ENCODE data around the gene PLEKHA7.
A peak's percentile ranks its signal among the peaks of the same experiment; 100 is the strongest.
"Not testable (repeated sequence)": the region's sequence is repeated elsewhere in the genome, so short reads cannot be mapped to it uniquely, and the experiment has no call there.

The PLEKHA7 gene

GRCh38 chr11:16942342-16942741 lies 71.9 kb downstream of the PLEKHA7 start:
- no peak for DNase-seq (ENCODE audit: low spot score)

GRCh38 chr11:16941935-16942334 lies 72.3 kb downstream of the PLEKHA7 start:
- DNase-seq (ENCODE audit: low spot score) = no peak

GRCh38 chr11:16938061-16938460 lies 76.2 kb downstream of the PLEKHA7 start:
- DNase-seq (ENCODE audit: low spot score) = no peak

GRCh38 chr11:16936643-16937042 lies 77.6 kb downstream of the PLEKHA7 start:
- no peak for DNase-seq (ENCODE audit: low spot score)

- DNase-seq (ENCODE audit: low spot score) = peak; percentile 15
Observed at GRCh38 chr11:16935518-16936302, 78.5 kb downstream of the PLEKHA7 start.

GRCh38 chr11:16933756-16934603 lies 80.2 kb downstream of the PLEKHA7 start:
- DNase-seq (ENCODE audit: low spot score) = no peak

- no peak for DNase-seq (ENCODE audit: low spot score)
Observed at GRCh38 chr11:16933291-16933690, 80.9 kb downstream of the PLEKHA7 start.

- DNase-seq (ENCODE audit: low spot score) = no peak
Observed at GRCh38 chr11:16928044-16928443, 86.2 kb downstream of the PLEKHA7 start.

GRCh38 chr11:16926883-16927626 lies 87.2 kb downstream of the PLEKHA7 start:
- DNase-seq (ENCODE audit: low spot score) = no peak

- no peak for DNase-seq (ENCODE audit: low spot score)
Observed at GRCh38 chr11:16925561-16926065, 88.6 kb downstream of the PLEKHA7 start.

GRCh38 chr11:16924826-16925560 lies 89.2 kb downstream of the PLEKHA7 start:
- no peak for DNase-seq (ENCODE audit: low spot score)

- DNase-seq (ENCODE audit: low spot score) = no peak
Observed at GRCh38 chr11:16924462-16924825, 89.8 kb downstream of the PLEKHA7 start.

- no peak for DNase-seq (ENCODE audit: low spot score)
Observed at GRCh38 chr11:16923987-16924386, 90.2 kb downstream of the PLEKHA7 start.

- no peak for DNase-seq (ENCODE audit: low spot score)
Observed at GRCh38 chr11:16921668-16922067, 92.5 kb downstream of the PLEKHA7 start.

- no peak for DNase-seq (ENCODE audit: low spot score)
Observed at GRCh38 chr11:16921019-16921418, 93.2 kb downstream of the PLEKHA7 start.

GRCh38 chr11:16920559-16920958 lies 93.7 kb downstream of the PLEKHA7 start:
- DNase-seq (ENCODE audit: low spot score) = no peak

- DNase-seq (ENCODE audit: low spot score) = not testable (repeated sequence)
Observed at GRCh38 chr11:16918543-16919182, 95.6 kb downstream of the PLEKHA7 start.

GRCh38 chr11:16917941-16918340 lies 96.3 kb downstream of the PLEKHA7 start:
- no peak for DNase-seq (ENCODE audit: low spot score)

GRCh38 chr11:16912692-16913111 lies 101.5 kb downstream of the PLEKHA7 start:
- no peak for DNase-seq (ENCODE audit: low spot score)

GRCh38 chr11:16911658-16912057 lies 102.6 kb downstream of the PLEKHA7 start:
- no peak for DNase-seq (ENCODE audit: low spot score)

- no peak for DNase-seq (ENCODE audit: low spot score)
Observed at GRCh38 chr11:16911186-16911585, 103.0 kb downstream of the PLEKHA7 start.
